ENCODE measurements around the gene ZNF723.

DNA sequence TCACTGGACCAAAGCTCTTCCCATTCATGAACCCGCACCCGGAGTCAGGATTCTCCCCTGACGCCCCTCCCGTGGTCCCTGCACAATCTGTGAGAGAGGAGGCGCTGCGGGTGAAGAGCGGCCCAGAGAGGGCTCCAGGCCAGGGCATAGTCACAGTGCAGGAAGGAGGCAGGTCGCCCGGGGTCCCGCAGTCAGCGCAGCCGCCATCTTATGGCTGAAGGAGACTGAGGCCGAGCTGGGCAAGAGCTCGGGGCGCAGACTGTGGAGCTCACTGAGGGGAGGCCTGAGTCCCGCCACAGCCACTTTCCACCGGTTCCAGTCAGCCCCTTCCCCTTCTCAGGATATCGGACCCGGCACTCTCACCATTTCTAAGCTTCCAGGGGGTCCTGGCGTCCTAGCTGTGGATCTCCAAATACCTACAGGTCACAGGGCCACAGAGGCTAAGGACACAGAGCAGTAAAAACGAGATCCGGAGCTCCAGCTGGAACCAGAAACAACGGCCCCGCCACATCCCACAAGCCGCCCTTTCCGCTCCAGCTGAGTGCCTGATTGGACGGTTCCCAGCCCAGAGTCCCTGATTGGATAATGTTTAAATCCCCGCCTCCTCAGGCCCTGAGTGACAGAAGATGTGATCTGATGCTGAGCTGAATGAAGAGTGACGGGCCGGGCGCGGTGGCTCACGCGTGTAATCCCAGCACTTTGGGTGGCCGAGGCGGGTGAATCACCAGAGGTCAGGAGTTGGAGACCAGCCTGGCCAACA lies 48.3 kb upstream of the ZNF723 start, which contains the start of gene ZNF99:
- TF ChIP-seq POLR2A (IDR thresholded peaks at IDR 0.05): no peak
- no peak for TF ChIP-seq POLR2AphosphoS5 (IDR thresholded peaks at IDR 0.05)

Data from upper lobe of left lung (tissue), 4 donors.